AG20443 (cell line): ENCODE data around the gene LTBP3.
"Not testable (repeated sequence)": the region's sequence is repeated elsewhere in the genome, so short reads cannot be mapped to it uniquely, and the experiment has no call there.

Experiments
- DNase-seq: peaks from one replicate; pipeline ENCODE4 v3.0.0; 2012; ENCODE audit warnings: low spot score, mixed read lengths

The LTBP3 gene

DNA sequence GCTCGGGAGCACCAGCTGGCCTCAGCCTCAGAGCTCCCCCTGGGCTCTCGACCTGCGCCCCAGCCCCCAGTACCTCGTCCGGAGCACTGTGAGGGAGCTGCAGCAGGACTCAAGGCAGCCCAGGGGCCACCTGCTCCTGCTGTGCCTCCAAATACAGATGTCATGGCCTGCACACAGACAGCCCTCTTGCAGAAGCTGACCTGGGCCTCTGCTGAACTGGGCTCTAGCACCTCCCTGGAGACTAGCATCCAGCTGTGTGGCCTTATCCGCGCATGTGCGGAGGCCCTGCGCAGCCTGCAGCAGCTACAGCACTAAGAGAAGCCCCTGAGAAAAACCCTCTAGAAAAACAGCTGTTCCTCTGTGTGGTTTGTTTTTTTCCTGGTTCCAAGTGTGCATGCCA, 13.3 kb upstream of the LTBP3 start:
- DNase-seq, result no peak

DNA sequence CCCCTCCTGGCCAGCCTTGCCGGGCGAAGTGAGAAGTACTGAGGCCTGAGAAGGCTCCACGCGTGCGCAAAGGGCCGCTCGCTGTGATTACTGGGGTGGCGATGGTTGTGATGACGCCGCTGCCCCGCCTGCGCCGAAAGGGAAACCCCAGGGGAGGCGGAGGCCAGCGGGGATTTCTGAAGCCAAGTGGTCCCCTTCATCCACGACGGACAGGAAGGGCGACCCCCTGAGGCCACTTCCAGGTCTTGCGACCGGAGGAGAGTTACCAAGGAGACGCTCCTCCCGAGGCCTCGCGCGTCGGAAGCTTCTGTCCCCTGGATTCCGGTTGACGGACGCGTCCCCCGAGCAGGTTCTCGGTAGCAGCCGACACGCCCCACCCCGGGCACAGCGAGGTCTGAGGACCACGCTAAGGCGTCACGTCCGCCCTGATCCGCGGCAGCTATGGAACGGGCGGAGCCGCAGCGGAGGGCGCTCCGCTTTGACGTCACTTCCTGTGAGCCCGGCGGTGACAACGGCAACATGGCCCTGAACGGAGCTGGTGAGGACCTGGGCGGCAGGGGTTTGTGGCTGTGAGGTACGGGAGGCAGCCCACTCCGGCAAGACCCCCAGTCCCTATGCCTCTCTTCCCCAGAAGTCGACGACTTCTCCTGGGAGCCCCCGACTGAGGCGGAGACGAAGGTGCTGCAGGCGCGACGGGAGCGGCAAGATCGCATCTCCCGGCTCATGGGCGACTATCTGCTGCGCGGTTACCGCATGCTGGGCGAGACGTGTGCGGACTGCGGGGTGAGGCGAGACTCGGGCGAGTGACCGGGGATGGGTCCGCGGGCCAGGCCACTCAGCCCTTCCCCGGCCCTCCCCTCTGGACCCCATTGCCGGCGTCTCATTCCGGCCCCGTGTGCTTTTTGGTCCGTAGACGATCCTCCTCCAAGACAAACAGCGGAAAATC, 12.1 kb upstream of the LTBP3 start, which contains the start of gene ZNRD2:
Gene ZNRD2, plus strand, starts transcription at position 505 of the 946 bp plus-strand sequence. Its CDS starts 15 bp downstream, at position 520.
- peak; percentile 96 for DNase-seq

DNA sequence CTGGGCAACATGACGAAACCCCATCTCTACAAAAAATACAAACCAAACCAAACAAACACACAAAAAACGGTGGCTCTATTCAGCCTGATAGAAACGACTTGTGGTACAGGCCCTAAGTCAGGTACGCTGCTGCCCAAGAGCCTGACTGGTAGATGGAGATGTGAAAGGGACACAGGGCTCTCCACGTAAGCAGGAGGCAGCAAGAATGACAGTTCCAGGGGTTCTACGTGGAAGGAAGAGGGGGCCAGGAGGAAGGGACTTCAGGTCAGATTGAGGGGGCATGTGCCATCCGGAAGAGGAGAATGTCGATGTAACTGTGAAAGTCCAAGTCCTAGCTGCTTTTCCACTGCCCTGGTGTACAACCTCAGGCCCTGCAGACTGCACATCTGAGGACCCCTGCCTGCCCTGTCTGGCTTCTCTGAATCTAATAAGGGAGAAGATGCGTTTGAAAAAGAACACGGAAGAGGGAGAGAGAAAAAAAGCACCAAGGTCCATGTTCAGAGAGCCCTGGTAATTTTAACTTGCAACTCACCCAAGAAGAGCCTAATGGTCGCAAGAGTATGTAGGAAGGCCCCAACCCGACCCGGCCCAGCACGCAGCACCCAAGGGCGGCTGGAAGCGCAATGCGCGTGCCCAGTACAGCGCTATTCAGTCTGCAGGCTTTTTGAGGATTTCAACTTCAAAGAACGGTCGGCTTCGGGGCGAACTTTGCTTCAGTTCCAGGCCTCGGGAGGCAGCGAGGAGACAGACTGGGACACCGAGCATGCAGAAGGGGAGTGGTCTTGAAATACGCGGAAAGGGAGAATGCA, 11.2 kb upstream of the LTBP3 start:
- DNase-seq, result no peak

DNA sequence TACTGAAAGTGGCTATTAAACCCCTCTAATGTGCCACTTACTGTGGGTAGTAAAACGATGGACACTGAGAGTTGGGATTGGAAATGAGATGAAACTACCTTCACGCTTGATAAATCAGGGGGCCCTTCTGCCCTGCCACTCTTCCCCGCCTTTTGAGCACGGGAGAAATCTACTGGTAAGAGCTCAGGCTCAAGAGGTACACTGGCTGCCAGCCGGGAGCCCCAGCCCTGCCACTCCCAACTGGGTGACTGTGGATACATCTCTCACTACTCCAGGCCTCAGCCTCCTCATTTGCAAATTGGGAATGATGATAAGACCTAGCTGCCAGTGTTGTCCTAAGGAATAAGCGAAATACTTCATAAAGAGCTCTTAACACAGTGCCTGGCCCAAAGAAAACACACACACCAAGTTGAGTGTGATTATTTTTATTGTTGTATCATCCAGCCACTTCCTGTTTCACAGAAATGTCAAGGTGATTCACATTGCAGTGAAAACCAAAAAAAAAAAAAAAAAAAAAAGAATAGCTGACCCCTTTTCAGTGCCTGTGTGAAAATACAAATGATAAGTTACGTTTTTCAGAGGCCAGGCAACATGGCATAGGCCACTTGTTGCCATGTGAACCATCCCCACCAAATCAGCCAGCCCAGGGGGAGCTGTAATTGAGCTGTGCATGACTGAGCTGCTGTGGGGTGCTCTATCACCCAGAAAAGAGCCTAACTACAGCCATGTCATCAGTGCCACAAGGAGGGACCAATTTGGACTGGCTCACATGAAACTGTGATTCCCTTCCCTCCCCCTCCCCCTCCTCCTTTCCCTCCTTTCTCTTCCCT, 7.7 kb upstream of the LTBP3 start:
- DNase-seq, result no peak

DNA sequence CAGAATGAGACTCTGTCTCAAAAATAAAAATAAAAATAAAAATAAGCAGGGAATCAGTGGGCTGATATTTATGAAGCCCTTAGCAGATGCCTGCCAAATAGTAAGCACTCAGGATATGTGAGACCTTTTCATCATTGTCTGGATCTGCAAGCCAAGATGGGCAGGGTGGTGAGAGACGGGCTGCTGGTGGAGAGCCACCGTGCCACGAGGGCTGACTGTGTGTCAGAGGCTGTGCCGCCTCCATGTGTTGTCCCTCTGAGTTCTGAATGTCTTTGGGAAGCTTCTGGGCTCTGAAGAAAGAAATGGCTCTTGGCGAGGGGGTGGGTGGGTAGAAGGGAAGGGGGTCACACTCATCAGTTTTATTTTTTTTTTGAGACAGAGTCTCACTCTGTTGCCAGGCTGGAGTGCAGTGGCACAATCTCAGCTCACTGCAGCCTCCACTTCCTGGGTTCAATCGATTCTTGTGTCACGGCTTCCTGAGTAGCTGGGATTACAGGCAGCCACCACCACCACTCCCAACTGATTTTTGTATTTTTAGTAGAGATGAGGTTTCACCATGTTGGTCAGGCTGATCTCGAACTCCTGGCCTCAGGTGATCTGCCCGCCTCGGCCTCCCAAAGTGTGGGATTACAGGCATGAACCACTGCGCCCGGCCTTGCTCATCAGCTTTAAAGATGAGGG, 6.9 kb upstream of the LTBP3 start:
- not testable (repeated sequence) for DNase-seq

DNA sequence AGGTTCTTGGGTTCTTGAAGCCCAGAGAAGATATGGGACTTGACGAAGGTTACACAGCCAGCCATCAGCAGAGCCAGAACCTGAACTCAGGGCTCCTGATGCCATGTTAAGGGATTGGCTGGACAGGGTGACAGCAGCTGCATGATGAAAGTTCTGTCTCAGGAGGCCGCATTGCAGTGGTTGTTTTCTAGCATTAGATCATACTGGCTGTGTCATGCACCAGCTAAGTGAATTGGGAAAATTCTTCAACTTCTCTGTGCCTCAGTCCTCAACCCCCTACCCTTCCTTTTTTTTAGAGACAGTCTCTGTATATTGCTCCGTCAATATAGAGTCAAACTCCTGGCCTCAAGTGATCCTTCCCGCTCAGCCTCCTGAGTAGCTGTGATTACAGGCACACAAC, 5.4 kb upstream of the LTBP3 start:
- no peak for DNase-seq

DNA sequence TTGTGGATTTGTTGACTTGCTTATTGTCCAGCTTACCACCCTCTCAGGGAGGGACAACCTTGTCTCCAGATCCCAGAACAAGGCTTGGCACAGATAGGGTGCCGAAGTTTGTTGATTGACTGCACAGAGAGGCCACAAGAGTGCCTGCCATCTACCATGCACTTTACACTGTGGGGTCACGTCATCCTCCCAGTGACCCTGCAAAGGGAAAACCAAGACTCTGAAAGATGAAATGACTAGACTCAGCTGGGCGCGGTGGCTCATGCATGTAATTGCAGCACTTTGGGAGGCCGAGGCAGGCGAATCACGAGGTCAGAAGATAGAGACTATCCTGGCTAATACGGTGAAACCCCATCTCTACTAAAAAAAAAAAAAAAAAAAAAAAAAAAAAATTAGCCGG, 4.6 kb upstream of the LTBP3 start:
- no peak for DNase-seq

DNA sequence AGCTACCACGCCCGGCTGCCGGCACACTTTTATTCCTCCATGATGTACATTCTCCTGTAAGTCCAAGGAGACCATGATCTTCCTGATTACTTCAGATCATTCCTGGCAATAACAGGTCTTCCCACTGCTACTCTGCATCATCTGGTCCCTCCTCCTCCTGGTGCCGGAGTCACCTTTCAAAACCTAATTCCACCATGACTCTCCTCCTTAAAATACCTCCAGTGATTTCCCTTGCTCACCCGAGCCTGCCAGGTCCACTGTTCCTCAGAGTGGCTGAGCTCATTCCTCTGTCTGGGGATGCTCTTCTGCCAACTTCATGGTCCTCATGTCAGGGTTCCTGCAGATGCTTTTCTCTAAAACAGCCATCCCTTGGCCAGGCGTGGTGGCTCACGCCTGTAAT, 3.9 kb upstream of the LTBP3 start:
- DNase-seq, result no peak

DNA sequence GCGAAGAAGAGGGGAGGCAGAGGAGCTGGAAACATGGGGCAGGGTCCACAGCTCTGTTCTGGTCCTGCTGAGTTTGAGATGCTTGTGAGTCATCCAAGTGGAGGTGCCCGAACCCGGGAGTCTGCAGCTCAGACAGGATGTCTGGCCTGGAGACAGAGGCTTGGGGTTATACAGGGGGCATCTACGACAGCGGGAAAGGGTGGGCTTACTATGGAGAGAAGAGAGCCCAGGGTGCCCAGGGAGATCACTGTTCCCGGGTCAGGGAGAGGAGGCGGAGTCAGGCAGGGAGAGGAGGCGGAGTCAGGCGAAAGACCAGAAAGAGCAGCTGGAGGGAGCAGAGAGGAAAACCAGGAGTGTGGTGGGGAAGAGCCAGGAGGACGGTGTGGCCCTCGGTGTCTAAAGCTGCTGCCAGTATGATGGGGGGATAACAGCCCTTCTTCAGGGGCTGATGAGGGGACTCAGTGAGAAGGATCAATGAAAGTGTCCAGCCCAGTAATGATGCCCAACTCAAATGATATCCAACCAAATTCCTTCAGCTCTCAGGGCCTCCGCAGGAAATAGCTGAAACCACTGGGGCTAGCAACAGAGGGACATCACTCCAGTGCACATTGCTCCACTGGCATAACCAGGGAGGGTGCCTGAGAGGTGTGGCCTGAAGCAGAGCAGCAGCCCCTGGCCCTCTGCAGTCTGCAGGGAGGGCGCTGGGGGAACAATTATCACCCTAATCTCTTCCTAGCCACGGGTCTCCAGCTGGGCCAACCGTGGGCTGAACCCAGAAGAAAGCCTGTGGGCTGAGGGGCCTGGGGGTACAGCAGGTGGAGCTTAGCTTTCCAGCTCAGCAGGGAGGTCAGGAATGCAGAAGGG, 2.6 kb upstream of the LTBP3 start:
- DNase-seq, result no peak

DNA sequence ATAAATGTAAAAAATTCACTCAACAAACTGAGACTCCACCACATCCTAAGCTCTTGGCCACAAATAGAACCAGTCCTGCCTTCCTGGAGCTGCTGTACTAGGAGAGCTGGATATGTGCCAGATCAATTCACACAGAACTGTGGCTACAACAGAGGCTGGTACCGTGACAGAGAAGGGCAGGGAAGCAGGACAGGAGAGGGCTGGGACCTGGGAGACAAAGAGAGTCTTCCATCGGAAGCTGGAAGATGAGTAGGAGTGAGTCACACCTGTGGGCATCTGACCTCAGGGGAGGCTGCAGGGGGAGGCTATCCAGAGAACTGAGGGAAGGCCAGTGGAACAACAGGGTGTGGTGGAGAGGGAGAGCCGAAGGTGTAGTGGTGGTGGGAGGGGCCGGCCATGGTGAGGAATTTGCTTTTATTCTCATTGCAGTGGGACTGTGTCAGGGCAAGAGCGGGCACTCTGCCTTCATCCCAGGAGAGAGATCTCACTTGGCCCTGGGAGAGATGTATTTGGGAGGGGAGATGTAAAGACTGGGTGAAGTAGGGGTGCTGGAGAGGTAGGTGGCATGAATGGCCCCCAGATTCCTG, 1.9 kb upstream of the LTBP3 start:
- no peak for DNase-seq

DNA sequence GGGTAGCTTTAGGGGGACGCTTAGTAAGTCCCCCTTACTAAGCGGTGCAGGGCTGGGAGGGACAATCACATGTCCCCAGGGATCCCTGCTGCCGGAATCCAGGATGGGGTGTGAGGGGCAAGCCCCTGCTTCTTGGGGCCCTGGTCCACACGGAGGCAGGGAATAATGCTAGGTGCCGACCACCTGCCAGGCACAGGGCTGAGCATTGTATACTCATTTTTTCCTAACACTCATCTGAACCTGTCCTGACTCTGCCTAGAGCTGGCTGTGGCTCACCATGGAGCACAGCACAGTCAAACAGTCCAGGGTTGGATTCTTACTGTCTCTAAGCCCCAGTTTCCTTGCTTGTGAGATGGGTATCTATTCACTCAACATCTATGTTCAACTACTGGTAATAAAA, 1.4 kb upstream of the LTBP3 start:
- no peak for DNase-seq

DNA sequence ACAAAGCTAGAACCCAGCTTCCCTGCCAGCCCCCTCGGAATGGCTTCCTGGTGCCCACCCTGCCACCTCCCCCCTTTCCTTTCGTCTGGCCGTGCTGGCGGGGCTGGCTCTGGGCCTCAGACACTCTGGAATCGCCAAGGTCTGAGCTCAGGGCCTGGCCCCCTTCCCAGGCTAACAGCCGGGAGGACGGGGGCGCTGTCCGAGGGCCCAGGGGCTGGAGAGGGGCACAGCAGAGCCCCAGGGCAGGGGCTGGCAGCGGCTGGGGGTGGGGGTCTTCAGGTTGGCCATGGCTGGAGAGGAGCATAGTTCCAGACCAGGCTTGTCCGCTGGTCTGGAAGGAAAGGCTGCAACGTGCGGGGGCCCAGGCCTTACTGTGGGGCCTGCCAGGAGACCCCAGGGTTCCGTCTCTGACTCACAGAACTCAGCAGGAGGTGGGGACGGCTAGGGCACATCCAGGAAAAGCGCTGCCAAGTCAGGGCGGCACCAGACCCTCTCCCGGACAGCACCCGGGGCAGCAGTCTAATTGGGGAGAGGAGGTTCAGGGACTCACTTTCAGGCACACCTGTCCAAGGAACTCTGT, 861 bp upstream of the LTBP3 start:
- peak; percentile 67 for DNase-seq

DNA sequence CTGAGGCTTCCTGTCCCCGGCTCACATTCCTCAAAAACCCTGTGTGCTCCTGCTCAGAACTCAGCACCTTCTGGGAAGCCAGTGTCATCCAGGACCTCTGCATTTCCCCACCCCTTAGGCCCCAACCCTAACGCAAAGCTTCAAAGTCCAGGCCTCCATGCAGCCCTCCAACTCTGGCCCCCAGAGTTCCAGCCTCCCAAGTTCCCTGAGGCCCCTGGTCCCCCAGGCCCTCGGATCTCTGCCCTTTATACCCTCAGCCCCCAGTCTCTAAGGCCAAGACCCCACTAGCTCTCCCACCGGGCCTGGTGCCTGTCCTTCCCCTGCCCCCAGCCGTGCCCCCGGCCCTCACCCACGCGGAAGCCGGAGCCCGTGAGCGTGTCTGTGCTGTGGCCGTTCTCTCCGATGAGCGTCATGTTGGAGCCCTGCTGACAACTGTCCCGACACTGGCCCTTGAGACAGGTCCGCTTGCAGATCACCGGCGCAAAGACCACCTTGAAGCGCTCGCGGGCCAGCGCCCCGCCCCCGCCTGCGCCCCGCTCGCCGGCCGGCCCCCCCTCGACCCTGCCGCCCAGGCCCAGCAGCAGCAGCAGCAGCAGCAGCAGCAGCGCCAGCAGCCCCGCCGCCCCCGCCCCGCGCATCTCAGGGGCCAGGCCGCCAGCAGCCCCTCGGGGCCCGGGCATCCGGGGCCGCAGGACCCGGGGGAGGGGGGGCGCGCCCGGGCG, 718 bp downstream of the LTBP3 start:
- no peak for DNase-seq

DNA sequence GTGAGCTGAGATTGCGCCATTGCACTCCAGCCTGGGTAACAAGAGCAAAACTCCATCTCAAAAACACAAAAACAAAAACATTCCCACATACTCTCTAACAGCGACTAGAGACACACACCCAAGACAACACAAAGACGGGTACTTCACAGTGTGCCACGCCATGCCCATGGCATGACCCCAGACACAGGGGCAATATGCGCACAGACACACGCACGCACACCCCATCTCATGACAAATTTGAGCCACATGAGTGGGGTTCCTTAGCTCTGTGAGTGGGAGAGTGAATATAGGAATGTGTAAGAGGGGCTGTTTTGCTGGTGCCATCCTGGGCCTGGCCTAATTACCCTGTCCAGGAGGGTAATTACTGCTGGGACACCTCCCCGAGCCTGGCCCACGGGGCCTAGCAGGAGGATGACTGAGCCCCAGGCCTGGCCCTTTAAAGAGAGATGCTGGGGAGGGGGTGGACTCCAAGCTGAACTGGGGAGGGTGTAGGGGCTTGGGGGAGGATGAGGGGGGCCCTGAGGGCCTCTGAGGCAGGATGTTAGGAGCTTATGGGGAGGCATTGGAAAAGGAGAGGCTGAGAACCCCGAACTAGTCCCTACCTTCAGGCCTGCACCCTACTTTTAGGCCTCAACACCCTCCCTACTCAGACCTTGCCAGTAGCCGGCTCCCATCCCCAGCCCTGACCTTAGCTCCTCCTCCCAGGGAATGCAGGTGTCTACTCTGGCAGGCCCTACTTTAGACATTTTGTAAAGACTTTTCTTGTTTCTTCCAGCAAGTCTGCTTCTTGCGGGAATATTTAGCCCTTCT, 1.5 kb downstream of the LTBP3 start:
- DNase-seq, result no peak

DNA sequence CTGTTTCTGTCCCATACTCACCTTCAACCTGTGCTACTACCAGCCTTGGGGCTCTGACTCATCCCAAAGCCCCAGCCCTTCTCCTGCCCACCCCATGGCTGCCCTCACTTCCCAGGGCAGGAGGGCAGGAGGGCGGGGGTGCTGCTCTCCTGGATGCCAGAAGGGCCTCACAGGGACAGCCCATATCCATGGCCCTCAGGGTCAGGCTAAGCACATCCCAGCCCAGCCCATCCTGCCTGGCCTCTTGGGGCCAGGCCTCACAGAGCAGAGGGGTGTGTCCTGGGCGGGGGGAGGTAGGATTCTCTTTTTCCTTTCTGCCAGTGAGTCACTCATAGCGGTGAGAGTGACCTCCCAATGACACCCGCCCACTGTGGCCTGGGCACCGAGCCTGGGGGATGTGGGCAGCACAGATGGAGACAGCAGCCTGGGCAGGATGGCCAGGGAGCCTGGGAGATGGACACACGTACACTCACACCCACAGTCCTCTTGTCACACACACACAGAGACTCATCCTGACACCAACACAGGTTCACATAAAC, 2.4 kb downstream of the LTBP3 start:
- DNase-seq, result peak; percentile 91

DNA sequence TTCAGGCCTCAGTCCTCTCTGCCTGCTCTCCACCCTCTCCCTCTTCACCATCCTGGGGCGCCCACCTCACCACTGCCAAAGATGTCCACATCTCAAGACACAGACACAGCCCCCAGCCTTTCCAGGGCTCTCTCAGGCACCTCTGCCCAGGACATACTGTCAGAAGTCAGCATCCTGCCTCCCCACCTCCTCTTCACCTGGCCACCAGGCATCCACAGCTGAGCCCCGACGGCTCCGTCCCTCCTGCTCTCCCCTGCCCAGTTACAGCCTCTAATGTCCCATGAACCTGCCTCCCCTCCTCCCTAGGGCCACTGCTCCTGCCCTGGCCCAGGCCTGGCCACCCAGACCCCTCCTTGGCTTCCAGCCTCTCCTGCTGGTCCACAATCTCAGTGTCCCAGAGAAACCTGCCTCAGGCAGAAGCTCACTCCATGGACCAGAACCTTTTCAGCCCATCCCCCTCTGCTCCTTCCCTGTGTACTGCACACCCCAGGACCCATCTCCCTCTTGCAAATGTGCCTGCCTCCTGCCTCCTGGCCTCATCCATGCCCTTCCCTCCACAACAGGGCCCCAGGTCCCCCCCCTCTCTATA, 3.2 kb downstream of the LTBP3 start:
- no peak for DNase-seq

DNA sequence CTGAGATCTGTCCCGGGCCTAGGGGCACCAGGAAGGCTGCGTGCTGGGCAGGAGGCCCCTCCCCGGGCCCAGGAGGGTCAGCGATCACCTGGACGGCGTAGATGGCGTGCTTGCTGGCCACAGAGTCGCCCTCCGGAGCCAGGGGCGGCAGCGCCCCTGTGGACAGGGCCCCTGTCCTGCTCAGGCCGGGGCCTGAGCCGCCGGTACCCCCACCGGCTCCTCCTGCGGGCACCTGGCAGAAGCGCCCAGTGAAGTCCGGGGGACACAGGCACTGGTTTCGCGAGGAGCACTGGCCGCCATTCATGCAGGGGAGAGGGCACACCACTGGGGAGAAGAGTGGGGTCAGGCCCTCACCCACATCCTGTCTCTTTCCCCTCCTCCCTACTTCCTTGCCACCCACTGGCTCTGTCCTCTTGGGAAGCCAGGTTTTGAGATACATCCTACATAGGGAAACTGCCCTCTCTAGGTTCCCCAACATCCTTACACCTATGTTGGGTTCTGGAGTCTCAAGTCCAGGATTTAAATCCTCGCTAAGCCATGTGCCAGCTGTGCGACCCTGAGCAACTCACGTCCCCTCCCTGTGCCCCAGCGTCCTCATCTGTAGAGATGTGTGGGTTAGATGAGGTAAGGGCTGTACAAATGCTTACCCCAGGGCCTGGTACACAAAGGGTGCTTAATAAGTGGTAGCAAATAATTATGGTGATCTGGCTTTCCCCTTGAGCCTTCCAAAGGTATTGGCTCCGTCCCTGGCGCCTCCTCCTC, 3.9 kb downstream of the LTBP3 start:
- no peak for DNase-seq
